HG03520 (cell line): ENCODE measurements around the gene CD8B.

Experiments
- ATAC-seq: cut with Tn5 transposase; IDR thresholded peaks from one replicate; pipeline ENCODE4 v1.9.1; 2021; ENCODE audit warnings: mild to moderate bottlenecking, moderate library complexity; ENCODE audit not compliant: unreplicated experiment

CD8B gene

GRCh38 chr2:86806059-86806857 lies 55.4 kb downstream of the CD8B start:
- no peak for ATAC-seq

- ATAC-seq, result no peak
Observed at GRCh38 chr2:86800856-86801567, 60.7 kb downstream of the CD8B start.

- ATAC-seq, result no peak
Observed at GRCh38 chr2:86794861-86795260, 66.8 kb downstream of the CD8B start.

- no peak for ATAC-seq
Observed at GRCh38 chr2:86793752-86794151, 67.9 kb downstream of the CD8B start.

GRCh38 chr2:86791573-86791972 lies 70.1 kb downstream of the CD8B start:
- ATAC-seq, result no peak

- no peak for ATAC-seq
Observed at GRCh38 chr2:86790676-86791572, 70.8 kb downstream of the CD8B start, which contains the start of gene CD8A. TSS of gene CD8A (minus strand) at chr2:86790913. CDS start at chr2:86790825, 88 bp downstream.

GRCh38 chr2:86790134-86790675 lies 71.5 kb downstream of the CD8B start:
- no peak for ATAC-seq

GRCh38 chr2:86789687-86790133 lies 72.0 kb downstream of the CD8B start:
- no peak for ATAC-seq

- no peak for ATAC-seq
Observed at GRCh38 chr2:86788881-86789686, 72.6 kb downstream of the CD8B start.

GRCh38 chr2:86788165-86788564 lies 73.5 kb downstream of the CD8B start:
- ATAC-seq, result no peak

- ATAC-seq, result no peak
Observed at GRCh38 chr2:86787736-86788135, 74.0 kb downstream of the CD8B start.

- no peak for ATAC-seq
Observed at GRCh38 chr2:86786001-86786536, 75.6 kb downstream of the CD8B start.

GRCh38 chr2:86785456-86785855 lies 76.2 kb downstream of the CD8B start:
- ATAC-seq, result no peak

GRCh38 chr2:86783615-86784339 lies 77.9 kb downstream of the CD8B start:
- ATAC-seq, result peak; percentile 88

- ATAC-seq, result no peak
Observed at GRCh38 chr2:86782748-86783147, 78.9 kb downstream of the CD8B start.

- ATAC-seq, result no peak
Observed at GRCh38 chr2:86781363-86781762, 80.3 kb downstream of the CD8B start.

- no peak for ATAC-seq
Observed at GRCh38 chr2:86779971-86780370, 81.7 kb downstream of the CD8B start.

GRCh38 chr2:86778957-86779356 lies 82.7 kb downstream of the CD8B start:
- no peak for ATAC-seq

- ATAC-seq, result no peak
Observed at GRCh38 chr2:86776532-86776931, 85.2 kb downstream of the CD8B start.
